ENCODE data around the gene HDAC5.

Gene HDAC5

DNA sequence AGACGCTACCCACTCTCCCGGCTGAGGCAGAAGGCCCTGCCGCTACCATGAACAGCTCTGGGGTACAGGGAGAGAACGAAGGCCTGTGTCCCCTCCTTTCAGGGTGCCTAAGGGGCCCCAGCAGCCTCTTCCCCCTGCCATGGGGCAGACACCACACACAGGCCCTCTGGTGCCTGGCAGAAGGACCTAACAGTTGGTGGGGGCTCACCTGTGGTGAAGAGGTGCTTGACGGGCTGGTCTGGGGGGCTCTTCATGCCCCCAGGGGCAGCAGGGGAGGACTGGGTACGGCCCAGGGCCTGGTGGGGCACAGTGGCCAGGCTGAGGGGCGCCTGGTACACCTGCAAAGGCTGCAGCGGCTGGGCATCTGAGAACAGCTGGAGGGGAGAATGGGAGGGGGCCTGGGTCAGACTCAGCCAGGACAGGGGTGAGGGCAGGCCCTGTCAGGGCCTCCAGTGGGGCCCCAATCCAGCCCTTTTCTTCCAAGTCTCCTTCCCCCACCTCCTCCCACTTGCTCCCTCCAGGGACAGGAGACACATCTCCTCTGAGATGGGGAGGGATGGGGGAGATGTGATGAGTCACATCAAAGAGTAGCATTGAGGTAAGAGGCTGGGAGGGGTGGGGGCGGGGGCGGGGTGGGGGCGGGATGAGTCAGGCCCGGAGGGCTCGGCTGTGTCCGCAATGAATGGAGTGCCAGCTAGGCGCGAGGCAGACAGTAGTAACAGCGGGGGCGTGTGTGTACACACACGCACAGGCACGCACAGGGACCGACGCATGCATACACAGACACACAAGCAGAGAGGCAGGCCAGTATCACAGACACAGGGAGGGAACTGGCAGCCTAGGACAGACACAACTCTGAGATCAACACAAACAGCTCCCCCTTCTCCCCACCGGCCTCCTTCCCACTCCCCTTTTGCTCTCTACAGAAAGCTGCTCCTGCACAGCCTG is 36.8 kb downstream of the HDAC5 start:
- no peak for DNase-seq (ENCODE audit: low spot score)

- no peak for DNase-seq (ENCODE audit: low spot score)
These were observed 37.5 kb downstream of the HDAC5 start for GRCh38 chr17:44085908-44086307.

- DNase-seq (ENCODE audit: low spot score), result no peak
These were observed 38.5 kb downstream of the HDAC5 start for GRCh38 chr17:44084921-44085320.

- DNase-seq (ENCODE audit: low spot score), result peak; percentile 73
These were observed 39.3 kb downstream of the HDAC5 start for GRCh38 chr17:44084131-44084538.

- DNase-seq (ENCODE audit: low spot score), result peak; percentile 83
These were observed 40.1 kb downstream of the HDAC5 start for GRCh38 chr17:44083250-44083849.

DNA sequence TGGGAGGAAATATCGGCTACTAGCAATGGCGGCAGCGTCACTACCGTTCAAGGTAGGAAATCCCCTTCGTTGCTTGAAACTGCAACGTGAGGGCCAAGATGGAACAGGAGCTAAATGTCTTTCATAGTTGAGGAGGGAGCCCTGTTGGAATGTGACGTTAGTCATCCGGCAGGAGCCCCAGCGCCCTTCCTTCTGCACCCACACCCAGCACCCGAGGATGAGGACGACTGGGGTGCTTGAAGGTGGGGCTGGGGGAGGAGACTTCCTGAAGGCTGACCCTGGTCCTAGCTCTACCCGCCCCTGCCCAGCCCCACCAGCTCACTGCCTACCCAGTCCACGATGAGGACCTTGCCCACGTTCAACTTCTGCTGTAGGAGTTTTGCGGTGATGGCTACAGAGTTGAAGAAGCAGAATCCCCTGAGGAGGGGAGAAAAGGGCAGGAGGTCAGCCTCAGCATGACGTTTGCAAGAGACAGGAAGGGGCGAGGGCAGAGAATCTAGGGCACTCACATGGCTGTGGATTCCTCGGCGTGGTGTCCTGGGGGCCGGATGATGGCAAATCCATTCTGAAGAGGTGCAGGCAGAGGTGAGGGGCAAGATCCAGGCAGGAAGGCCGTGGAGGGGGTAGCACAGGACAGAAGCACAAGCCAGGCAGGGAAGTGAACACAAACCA is 41.0 kb downstream of the HDAC5 start:
- DNase-seq (ENCODE audit: low spot score), result no peak

GRCh38 chr17:44081681-44082080 is 41.8 kb downstream of the HDAC5 start:
- no peak for DNase-seq (ENCODE audit: low spot score)

DNA sequence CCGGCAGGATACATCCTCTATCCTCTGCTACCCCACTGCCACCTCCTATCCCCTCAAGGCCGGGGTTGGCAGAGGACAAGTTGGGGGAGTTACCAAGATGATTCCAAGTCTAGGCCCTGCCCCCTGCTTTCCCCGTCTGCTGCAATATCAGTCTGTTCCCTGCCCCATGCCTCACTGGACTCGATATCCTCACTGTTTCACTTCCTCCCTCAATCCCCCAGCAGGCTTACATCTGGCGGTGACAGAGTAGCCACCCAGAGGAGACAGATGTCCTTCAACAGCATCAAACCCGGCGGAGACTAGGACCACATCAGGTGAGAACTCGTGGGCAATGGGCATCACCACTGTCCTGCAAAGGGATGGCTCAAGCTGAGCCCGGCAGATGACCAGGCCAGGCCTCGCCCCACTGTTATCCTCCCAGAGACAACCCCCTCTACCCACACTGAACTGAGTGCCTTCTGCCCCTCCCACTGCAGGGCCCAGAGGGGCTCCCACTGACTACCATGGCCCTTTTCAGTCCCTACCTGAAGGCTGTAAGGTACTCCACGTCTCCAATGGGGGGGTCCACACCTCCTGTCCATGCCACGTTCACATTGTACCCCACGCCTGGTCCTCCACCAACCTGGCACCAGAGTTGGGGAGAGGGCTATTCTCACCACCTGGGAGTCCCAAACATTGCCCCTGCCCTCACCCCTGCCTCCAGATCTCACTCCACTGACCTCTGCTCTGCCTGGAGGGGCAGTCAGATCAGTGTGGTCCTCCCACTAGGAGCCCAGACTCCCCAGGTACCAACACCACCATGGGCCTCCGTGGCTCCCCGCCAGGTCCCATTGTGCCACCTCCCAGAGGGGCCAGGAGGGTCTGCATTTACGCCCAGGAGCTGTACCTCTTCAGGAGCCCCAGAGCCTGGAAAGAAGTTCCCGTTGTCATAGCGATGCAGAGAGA is 43.3 kb downstream of the HDAC5 start:
- DNase-seq (ENCODE audit: low spot score), result no peak

DNA sequence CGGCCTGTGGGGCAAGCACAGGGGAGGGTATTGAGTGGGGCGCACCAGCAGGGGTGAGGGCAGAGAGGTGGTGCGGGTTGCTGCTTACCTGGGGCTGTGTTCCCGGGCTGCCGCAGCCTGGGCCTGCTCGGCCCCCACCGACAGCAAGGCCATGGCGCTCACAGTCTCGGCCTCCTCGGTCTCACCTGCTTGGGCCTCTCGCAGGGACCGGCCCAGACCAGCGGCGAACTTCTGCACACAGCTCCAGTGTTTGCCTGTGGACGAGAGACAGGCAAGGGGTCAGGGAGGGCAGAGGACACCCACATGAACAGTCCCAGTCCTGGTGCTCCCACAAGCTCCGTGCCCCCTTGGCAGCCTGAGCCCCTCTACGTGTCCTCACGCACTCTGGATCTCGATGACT is 45.0 kb downstream of the HDAC5 start:
- DNase-seq (ENCODE audit: low spot score), result no peak

DNA sequence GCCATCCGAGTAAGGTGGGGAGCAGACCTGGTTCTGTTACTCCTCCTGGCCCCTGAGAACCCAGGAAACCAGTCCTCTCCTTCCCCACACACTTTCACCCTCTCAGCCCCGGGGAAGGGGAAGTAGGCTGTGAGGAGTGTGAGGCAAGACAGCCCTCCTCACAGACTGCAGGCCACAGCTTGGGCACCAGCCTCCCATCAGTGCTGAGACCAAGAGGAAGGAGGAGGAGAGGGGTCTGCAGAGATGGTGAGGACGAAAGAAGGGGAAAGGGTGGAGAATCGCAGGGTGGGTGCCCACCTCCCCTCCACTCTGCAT is 45.9 kb downstream of the HDAC5 start:
- no peak for DNase-seq (ENCODE audit: low spot score)

DNA sequence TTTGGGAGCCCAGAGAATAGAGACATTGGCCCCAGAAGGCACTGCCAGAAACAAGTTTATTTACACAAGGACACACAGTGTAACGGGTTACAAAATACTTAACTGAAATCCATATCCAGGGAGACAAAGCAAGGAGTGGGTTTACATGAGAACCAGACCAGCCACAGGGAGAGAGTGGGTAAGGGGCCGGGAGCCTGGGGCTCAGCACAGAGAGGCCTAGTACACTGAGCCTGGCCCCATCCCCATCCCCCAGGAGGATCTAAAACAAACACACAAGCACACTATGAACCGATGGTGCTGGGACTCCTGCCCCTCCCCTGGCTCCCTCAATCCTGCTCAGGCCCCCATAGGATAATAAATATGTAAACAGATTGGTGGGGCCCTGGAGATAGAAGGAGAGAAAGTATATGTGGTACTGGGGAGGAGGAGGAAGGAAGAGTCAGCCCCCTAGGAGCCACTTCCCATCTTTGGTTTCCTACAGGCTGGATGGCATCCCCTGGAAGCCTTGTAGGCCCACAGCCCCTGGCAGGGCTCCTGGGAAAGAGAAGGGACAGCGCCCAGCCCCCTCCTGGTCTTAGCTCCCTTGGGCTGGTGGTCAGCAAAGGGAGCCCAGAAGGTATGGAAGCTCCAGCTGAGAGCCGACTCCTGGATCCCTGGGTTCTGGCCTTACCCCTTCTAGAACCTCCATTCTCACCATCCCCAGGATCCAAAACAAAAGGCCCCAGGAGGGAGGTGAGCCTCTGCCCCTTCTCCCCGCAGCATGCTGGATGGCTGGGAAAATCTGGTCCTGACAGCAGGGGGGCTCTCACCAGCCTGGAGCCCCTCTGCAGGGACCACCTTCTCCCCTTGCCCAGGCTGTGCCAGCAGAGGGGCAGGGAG is 46.5 kb downstream of the HDAC5 start:
- DNase-seq (ENCODE audit: low spot score), result peak; percentile 29

DNA sequence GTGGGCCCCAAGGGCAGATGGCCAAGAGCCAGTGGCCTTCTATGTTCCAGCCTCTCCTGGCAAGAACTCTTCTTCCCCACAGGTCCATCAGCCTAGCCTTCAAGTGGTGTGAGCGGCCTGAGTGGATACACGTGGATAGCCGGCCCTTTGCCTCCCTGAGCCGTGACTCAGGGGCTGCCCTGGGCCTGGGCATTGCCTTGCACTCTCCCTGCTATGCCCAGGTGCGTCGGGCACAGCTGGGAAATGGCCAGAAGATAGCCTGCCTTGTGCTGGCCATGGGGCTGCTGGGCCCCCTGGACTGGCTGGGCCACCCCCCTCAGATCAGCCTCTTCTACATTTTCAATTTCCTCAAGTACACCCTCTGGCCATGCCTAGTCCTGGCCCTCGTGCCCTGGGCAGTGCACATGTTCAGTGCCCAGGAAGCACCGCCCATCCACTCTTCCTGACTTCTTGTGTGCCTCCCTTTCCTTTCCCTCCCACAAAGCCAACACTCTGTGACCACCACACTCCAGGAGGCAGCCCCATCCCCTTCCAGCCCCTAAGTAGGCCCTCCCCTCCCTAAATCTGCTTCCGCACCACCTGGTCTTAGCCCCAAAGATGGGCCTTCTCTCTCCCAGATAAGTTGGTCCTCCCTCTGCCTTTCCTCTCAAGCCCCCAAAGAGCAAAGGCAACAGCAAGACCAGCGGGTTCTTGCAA is 47.7 kb downstream of the HDAC5 start:
- no peak for DNase-seq (ENCODE audit: low spot score)

GRCh38 chr17:44074911-44075285 is 48.5 kb downstream of the HDAC5 start:
- no peak for DNase-seq (ENCODE audit: low spot score)

DNA sequence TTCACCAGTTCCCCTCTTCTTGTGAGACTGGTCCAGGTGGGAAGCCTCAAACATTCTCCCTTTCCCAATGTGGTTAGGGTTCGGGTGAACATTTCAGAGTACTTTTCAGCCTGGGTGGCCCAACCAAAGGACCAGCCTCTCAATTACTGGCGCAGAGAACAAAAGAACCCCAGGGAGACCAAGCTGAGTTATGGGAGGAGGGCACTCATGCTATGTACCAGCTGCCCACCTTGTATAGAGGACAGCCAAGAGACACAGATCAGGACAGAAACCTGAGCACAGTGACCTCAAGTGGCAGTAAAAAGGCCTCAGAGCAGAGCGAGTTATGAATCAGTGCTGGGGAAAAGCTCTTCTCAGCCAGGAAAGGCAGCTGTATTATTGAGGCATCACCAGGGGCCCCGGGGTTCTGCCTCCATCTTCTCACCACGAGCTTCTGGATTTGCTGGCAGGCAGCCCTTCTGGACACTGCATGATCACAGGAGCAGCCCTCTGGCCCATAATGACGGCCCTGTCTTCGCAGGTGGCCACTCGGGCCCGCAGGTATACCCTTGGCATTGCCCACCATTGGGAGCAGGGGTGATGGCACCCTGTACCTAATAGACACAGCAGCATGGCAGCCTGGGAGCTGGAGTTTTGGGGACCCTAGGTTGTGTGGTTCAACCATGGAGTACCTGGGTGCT is 49.1 kb downstream of the HDAC5 start:
- no peak for DNase-seq (ENCODE audit: low spot score)

DNA sequence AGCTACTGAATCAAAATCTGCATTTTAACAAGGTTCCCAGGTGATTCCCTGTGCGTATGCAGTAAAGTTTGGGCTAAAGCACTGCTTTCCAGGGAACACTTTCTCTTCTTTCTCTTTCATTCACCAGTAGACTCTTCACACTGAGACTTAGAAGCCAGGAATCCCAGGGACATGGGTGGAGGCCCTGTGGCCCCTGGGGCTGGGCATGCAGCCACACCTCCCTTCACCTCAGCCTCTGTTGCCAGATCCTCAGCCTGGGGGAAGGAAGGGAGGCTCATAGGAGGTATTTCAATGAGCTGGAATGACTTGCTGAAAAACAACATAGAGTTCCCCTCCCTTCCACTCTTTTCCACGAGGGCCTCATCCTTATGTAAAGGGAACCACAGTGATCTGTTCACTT is 51.7 kb downstream of the HDAC5 start:
- no peak for DNase-seq (ENCODE audit: low spot score)

GRCh38 chr17:44071198-44071520 is 52.3 kb downstream of the HDAC5 start:
- DNase-seq (ENCODE audit: low spot score), result no peak

DNA sequence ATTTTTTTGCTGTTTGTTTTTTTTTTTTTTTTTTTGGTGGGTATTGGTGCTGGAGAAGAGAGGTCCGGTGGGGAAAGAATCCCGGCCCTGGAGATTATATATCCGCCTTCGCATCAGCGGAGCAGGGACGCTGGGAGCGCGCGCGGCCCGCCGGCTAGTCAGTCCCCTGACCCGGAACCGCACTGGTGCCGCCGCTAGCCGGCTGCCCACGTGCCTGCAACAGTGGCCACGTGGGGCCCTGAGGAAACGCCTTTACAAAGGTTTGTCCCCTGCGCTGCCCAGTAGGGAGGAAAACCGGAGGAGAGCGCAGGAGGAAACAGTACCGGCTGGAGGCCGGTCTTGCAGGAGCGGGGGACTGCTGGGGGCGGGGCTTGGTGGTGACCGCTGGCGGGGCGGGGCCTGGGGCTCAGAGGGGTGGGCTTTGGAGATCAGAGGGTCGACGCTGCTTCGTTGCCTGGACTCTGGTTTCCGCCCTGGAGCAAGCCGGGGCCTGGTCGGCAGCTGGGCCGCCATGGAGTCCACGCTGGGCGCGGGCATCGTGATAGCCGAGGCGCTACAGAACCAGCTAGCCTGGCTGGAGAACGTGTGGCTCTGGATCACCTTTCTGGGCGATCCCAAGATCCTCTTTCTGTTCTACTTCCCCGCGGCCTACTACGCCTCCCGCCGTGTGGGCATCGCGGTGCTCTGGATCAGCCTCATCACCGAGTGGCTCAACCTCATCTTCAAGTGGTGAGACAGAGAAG is 52.8 kb downstream of the HDAC5 start, which contains the start of gene G6PC3:
TSS of gene G6PC3 (plus strand) at position 281 of the 743 bp plus-strand sequence. CDS start at position 512, 231 bp downstream.
- DNase-seq (ENCODE audit: low spot score), result peak; percentile 99

DNA sequence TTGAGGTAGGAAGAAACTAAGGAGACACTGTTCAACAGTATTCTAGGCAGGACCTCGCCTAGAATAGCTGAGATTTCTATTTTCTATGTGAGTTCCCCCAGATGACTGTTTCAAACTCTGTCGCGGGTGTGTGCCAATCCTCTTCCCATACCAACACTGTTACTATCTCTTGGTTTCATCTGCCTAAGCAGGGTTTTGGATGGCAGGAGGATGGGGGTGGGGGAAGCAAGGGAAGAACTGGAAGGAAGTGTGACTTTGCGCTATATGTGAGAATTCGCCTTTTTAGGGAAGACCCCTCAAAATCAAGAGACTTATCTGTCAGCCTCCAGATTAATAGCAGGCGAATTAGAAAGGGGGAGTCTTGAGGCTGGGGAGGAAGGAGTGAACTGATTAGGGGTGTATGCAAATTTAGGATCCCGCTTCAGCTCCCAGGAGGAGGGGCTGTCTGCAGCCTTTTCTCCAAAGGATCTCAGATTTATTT is 53.4 kb downstream of the HDAC5 start:
- DNase-seq (ENCODE audit: low spot score), result no peak

DNA sequence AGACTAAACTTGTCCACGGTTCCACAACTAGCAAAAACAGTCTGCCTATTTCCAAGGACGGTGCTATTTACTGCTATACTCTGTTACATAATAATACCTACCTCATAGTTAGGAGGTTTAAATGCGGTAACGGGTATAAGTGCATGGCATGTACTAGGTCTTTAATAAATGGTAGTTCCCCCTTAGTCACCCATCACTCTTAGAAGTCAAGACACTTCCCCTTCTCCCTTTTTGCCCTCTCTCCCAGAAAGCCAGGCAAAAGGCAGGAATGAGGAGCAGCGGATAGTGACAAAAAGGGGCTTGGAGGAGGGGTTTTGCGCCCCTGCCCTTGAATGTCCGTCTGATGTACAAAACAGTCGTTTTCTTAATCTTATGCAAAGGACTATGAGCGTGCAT is 55.9 kb downstream of the HDAC5 start:
- DNase-seq (ENCODE audit: low spot score), result no peak
